ENCODE data around the gene GALNT17.

DNA sequence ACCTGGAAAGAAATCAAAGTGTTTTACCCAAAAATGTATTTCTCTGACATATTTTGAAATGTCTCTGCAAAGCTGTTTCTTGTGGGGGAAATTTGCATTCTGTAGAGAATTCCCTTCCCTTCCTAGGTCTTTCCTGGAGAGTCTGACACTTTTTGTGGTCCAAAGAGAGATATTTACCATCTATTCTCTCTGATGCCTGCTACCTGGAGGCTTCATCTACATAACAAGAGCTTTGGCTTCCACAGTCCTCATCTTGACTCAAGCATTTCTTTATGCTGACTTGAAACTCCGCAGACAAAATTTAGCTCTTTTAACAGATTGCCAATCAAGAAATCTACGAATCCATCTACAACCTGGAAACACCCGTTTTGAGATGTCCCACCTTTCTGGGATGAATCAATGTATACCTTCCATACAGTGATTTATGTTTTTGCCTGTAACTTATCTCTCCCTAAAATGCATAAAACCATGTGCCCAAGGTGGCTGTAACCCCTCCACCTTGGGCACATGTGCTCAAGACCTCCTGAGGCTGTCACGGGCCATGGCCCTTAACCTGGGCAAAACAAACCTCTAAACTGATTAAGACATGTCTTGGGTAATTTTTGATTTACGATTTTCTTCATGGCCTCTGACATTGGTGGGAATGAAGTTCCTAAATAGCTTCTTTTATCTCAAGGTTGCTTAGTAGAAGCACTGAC lies 334.7 kb downstream of the GALNT17 start:
- TF ChIP-seq POLR2A (IDR thresholded peaks at IDR 0.05; ENCODE audit: low read depth, low read length) (no peak), POLR2AphosphoS5 (IDR thresholded peaks at IDR 0.05; ENCODE audit: low read depth, low read length) (no peak), TAF1 (IDR thresholded peaks at IDR 0.05; ENCODE audit: low read depth, low read length) (no peak), SPI1 (IDR thresholded peaks at IDR 0.05; ENCODE audit: low read depth, low read length) (no peak), PAX5 (IDR thresholded peaks at IDR 0.05; ENCODE audit: insufficient read depth, low read length, severe bottlenecking) (no peak)
